Smooth muscle cell (in vitro differentiated cells): ENCODE results near the gene CPXM2. TPM values are rescaled to one million over a fixed set of nuclear protein-coding genes. Genes with fewer than 3 reads are reported as not detected.

Source experiments
- DNase-seq: peaks from one replicate; lab custom pipeline; 2025; ENCODE audit not compliant: unreplicated experiment; lab: John Stamatoyannopoulos, UW
- H2AFZ ChIP-seq: fragments of 200-600 bp; sonication (generic); 2 replicates; pipeline ENCODE4 v1.6.0; 2016; ENCODE audit warnings: antibody characterized with exemption, low read depth, mild to moderate bottlenecking
- H3F3A ChIP-seq: fragments of 200-600 bp; sonication (generic); 2 replicates; pipeline ENCODE4 v1.6.0; 2017; ENCODE audit warnings: antibody characterized with exemption, low read depth
- H3K27ac ChIP-seq: fragments of 200-600 bp; sonication (generic); 2 replicates; pipeline ENCODE4 v1.5.1; 2016; ENCODE audit warnings: low read depth, mild to moderate bottlenecking
- H3K27me3 ChIP-seq: fragments of 200-600 bp; sonication (generic); 2 replicates; pipeline ENCODE4 v1.6.1; 2016; ENCODE audit warnings: low read depth, mild to moderate bottlenecking
- H3K36me3 ChIP-seq: fragments of 200-600 bp; sonication (generic); 2 replicates; pipeline ENCODE4 v1.5.1; 2016; ENCODE audit warnings: low read depth
- H3K4me1 ChIP-seq: fragments of 200-600 bp; sonication (generic); 2 replicates; pipeline ENCODE4 v1.5.1; 2016; ENCODE audit warnings: low read depth
- H3K4me2 ChIP-seq: fragments of 200-600 bp; sonication (generic); 2 replicates; pipeline ENCODE4 v1.6.0; 2016; ENCODE audit warnings: mild to moderate bottlenecking
- H3K4me3 ChIP-seq: fragments of 200-600 bp; sonication (generic); 2 replicates; pipeline ENCODE4 v1.5.1; 2016; ENCODE audit warnings: mild to moderate bottlenecking
- H3K79me2 ChIP-seq: fragments of 200-600 bp; sonication (generic); 2 replicates; pipeline ENCODE4 v1.6.0; 2016; ENCODE audit warnings: low read depth, mild to moderate bottlenecking
- H3K9ac ChIP-seq: fragments of 200-600 bp; sonication (generic); 2 replicates; pipeline ENCODE4 v1.6.0; 2016; ENCODE audit warnings: low read depth
- H3K9me3 ChIP-seq: fragments of 200-600 bp; sonication (generic); replicated peaks from 2 replicates; pipeline ENCODE4 v1.5.1; 2016; ENCODE audit warnings: low read depth
- H4K20me1 ChIP-seq: fragments of 200-600 bp; sonication (generic); 2 replicates; pipeline ENCODE4 v1.6.0; 2016; ENCODE audit warnings: low read depth
- WGBS: methylation state at CpG from one replicate; pipeline ENCODE4 v1.1.7; 2016; ENCODE audit warnings: low lambda C conversion rate; 5-methylcytosine and 5-hydroxymethylcytosine counted together
- polyA plus RNA-seq: library from polyadenylated mRNA; unstranded; fragments of >200 nt; fragmentation: Nextera tagmentation; extraction: Ambion mirVana; gene quantifications from 2 replicates; pipeline ENCODE4 v1.2.1, GENCODE V29; 2016
- total RNA-seq: library from RNA; depleted of rRNA; stranded (reverse); fragments of >200 nt; gene quantifications from 2 replicates; pipeline ENCODE4 v1.2.3, GENCODE V29; 2014
- TF ChIP-seq, protein P1 (sequence below): fragments of 200-600 bp; sonication (generic); IDR thresholded peaks from 2 replicates; pipeline ENCODE4 v1.5.1; 2017; ENCODE audit warnings: borderline replicate concordance, mild to moderate bottlenecking, antibody characterized with exemption; ENCODE audit not compliant: insufficient read depth, poor library complexity, severe bottlenecking

Gene CPXM2
- total and polyA plus RNA-seq, 2 experiments from 2014 or later: 31.2 to 65.5 TPM

DNA sequence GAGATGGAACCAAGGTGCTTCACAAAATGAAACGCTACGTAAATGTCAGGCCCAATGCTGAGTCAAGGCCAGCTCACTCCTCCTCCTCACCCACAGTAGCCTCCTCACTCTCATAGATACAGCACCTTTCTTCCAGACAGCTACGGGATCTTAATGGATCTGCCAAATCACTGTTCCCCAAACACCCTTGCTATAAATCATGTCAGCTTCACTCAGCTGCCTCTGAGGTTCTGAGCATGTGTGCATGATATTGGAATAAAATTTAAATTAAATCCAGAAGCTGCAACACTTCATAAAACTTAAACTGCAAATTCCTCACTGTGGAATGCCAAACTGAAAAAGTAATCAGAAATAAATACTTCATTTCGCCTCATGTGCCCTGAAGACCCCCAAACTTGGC, 14.7 kb upstream of the CPXM2 start:
- H3K27ac ChIP-seq: no peak overlapping the region
- peaks cover 3% of the 10 kb centered on the region for H3K27me3 ChIP-seq
- H3K4me1 ChIP-seq: no peaks in the 10 kb centered on the region
- H4K20me1 ChIP-seq: no peaks in the 10 kb centered on the region
- H3K4me2 ChIP-seq: no peak overlapping the region
- no peaks in the 10 kb centered on the region for H3F3A ChIP-seq
- 72% methylated on average over 4 of the region's 4 CpGs for WGBS
- no peaks in the 10 kb centered on the region for H3K9me3 ChIP-seq
- TF ChIP-seq, protein P1, sequence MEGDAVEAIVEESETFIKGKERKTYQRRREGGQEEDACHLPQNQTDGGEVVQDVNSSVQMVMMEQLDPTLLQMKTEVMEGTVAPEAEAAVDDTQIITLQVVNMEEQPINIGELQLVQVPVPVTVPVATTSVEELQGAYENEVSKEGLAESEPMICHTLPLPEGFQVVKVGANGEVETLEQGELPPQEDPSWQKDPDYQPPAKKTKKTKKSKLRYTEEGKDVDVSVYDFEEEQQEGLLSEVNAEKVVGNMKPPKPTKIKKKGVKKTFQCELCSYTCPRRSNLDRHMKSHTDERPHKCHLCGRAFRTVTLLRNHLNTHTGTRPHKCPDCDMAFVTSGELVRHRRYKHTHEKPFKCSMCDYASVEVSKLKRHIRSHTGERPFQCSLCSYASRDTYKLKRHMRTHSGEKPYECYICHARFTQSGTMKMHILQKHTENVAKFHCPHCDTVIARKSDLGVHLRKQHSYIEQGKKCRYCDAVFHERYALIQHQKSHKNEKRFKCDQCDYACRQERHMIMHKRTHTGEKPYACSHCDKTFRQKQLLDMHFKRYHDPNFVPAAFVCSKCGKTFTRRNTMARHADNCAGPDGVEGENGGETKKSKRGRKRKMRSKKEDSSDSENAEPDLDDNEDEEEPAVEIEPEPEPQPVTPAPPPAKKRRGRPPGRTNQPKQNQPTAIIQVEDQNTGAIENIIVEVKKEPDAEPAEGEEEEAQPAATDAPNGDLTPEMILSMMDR: no peak
- H3K79me2 ChIP-seq: no peaks in the 10 kb centered on the region
- no peak overlapping the region for H2AFZ ChIP-seq
- no peak overlapping the region for H3K4me3 ChIP-seq
- no peak overlapping the region for H3K9ac ChIP-seq
- H3K36me3 ChIP-seq: no peaks in the 10 kb centered on the region
- DNase-seq: no peak

DNA sequence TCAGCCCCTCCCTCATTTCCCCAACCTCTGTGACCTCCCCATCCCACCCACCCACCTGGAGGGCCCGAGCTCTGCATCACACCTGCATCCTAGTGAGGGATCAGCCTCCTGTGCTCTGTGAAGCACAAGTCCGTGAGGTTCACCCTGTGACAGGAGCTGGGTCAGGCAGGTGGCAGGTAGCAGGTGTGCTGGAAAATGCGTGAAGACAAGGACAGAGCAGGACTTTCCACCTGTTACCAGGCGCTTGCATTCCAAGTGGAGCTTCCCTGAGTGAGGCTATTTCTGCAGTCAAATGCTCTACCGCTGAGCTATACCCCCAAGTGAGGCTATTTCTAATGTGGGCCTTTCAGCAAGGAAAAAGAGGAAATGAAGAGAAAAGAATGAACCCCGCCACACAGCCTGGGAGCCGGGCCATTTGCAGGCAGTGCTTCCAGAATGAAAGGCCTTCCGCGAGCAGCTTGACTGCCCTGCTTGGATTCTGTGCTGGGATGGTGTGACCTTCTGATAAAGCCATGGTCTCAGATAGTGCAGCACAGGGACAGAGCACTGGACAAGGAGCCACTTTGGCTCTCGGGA, 13.3 kb upstream of the CPXM2 start:
- Histone ChIP-seq H3K36me3 (no peaks in the 10 kb centered on the region), H3K79me2 (no peaks in the 10 kb centered on the region), H4K20me1 (no peaks in the 10 kb centered on the region), H3K4me1 (no peaks in the 10 kb centered on the region), H2AFZ (no peak overlapping the region), H3K9ac (no peak overlapping the region), H3K4me2 (no peak overlapping the region), H3F3A (no peaks in the 10 kb centered on the region), H3K27me3 (peaks cover 3% of the 10 kb centered on the region), H3K27ac (no peak overlapping the region), H3K9me3 (no peaks in the 10 kb centered on the region), H3K4me3 (no peak overlapping the region)
- DNase-seq: no peak
- TF ChIP-seq, protein P1: no peak
- 68% methylated on average over 10 of the region's 10 CpGs for WGBS

DNA sequence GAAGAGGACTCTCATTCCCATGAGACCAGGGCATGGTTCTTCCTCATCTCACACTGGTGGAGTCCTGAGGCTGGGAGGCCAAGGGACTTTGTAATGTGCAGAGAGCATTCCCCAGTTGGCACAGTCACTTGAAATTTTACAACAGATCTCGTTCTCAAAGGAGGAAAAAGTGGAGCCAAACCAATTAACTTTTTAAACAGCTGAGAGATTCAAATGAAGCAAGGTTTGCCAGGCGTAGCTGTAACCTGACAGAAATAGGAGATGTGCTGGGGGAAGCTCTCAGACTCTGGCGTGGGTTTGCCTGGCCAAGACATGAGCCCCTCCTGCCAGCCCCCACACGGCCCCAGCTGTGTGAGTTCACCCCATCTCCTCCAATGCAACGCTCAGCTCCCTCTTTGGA, 12.0 kb upstream of the CPXM2 start:
- TF ChIP-seq, protein P1: no peak
- Histone ChIP-seq H3F3A (no peaks in the 10 kb centered on the region), H3K27me3 (peaks cover 3% of the 10 kb centered on the region), H3K79me2 (no peaks in the 10 kb centered on the region), H3K27ac (no peak overlapping the region), H3K4me2 (no peak overlapping the region), H3K4me3 (no peak overlapping the region), H3K9me3 (no peaks in the 10 kb centered on the region), H4K20me1 (no peaks in the 10 kb centered on the region), H3K36me3 (no peaks in the 10 kb centered on the region), H3K4me1 (no peaks in the 10 kb centered on the region), H3K9ac (no peak overlapping the region), H2AFZ (no peak overlapping the region)
- WGBS: 80% methylated on average over 5 of the region's 5 CpGs
- no peak for DNase-seq

DNA sequence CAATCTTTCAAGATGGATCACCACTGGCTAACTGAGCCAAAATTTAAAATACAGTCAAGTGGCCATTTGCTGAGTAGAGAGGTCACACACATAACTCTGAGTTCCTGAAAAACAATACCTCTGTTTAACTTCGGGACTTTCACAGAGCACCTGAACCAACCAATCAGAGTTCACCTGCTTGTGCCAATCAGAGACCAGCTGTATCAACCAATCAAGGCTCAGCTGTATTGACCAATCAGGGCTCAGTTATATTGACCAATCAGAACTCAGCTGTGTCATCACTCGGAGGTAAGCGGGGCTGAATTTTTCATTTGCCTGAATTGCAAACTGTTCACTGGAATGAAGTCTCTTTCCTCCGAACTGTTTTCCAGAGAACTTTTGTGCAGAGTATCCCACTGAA, 10.0 kb upstream of the CPXM2 start:
- Histone ChIP-seq H3K27ac (no peak overlapping the region), H3K27me3 (no peaks in the 10 kb centered on the region), H3K36me3 (no peaks in the 10 kb centered on the region), H3K9me3 (no peaks in the 10 kb centered on the region), H3K9ac (no peak overlapping the region), H3K4me1 (no peaks in the 10 kb centered on the region), H3K4me3 (no peak overlapping the region), H3K4me2 (no peak overlapping the region), H3K79me2 (no peaks in the 10 kb centered on the region), H4K20me1 (no peaks in the 10 kb centered on the region), H3F3A (no peaks in the 10 kb centered on the region), H2AFZ (no peak overlapping the region)
- 96% methylated on average over 4 of the region's 4 CpGs for WGBS
- TF ChIP-seq, protein P1: no peak
- DNase-seq: no peak
